Stimulated activated CD4-positive, alpha-beta T cell treated with anti-CD3 and anti-CD28 coated beads, Interleukin-12 subunit alpha, Interleukin-12 subunit beta, amount 100 ng/mL, for 4 hours (primary cell): ENCODE data around the gene ZBTB44.
"Not testable (repeated sequence)": the region's sequence is repeated elsewhere in the genome, so short reads cannot be mapped to it uniquely, and the experiment has no call there.

ENCODE experiments used
- DNase-seq: peaks from one replicate; pipeline ENCODE4 v3.0.0-alpha.2; 2020

The ZBTB44 gene

DNA sequence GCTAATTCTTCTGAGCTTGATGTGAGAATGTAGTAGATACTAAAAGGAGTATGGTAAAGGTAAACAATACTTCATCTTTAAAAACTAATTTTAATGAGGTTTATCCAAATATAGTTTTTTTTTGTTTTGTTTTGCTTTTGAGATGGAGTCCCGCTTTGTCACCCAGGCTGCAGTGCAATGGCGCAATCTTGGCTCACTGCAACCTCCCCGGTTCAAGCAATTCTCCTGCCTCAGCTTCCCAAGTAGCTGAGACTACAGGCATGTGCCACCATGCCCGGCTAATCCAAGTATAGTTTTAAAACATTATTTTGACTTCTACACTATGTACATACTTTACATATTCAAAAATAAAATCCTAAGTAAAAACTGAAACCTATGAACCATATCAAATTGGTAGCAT, 4.1 kb downstream of the ZBTB44 start:
- DNase-seq: no peak

DNA sequence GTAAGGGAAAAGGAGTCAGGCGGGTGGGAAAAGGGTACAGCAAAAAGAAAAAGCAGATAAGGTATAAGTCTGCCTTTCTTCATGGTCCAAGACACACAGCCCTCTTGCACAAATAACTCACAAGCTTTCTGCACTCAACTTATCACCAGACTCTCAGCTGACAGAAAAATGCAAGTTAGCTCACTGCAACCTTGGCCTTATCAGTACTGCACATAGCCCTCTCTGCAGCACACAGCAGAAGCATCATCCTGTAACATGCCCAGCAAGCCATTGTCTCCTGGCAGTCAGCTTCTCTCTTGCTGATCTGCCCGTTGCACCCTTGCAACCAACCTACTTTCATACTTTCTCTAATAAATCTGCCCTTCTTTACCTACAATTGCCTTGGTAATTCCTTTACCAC, 5.8 kb downstream of the ZBTB44 start:
- DNase-seq: no peak

DNA sequence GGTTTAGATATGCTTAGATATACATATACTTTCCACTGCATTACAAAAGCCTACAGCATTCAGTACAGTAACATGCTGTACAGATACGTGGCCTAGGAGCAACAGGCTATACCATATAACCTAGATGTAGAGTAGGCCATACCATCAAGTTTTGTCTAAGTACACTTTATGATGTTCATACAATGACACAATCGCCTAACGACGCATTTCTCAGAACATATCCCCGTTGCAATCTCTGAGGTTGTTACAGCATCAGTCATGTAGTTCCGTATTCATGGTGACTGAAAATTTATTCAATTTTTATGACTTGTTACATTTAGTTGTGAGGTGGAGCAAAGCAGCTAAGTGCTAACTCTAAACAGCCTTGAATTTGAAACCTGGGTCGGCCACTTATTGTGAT, 6.7 kb downstream of the ZBTB44 start:
- DNase-seq: no peak

DNA sequence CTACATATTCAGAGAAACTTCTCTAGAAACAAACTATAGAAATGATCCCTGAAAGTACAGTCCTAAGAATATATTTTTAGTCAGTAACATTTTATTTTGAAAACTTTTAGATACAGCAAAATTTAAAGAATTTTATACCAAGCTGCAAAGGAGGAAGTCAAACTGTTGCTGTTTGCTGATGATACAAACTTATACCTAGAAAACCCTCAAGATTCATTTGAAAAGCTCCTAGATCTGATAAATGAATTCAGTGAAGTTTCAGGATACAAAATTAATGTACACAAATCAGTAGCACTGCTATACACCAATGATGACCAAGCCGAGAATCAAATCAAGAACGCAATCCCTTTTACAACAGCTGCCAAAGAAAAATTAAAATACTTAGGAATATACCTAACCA, 10.1 kb downstream of the ZBTB44 start:
- DNase-seq: no peak

DNA sequence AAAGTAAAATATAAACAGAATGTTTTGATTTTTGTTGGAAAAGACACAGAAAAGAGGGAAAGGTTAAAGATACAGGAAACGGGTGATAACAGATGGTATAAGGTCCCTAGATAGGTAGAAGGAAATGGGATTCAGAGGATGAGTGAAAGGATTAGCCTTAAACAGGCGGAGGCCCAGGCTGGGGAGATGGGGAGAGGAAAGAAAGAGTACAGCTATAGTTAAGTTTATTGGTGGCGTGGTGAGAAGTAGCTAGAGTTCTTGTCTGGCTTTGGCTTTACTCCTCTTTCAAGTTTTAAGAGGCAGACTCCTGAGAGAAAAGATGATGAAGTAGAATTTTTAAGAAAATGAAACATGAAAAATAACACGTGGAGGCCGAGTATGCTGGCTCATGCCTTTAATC, 13.7 kb downstream of the ZBTB44 start:
- no peak for DNase-seq

DNA sequence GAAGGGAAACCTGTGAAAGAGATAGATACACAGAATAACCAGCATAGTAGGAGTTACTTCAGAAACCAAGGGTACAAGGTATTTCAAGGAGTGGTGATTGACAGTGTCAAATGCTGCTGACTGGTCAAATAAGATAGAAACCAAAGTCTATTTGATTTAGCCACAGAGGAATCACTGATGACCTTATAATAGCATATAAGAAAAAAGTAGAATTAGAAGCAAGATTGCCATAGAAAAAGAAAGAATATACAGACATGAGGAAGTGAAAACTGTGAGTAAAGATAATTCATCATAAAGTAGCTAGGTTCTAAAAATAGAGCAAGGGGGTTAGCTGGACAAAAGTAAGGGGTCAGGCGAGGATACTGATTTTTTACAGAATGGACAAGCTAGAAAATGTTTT, 14.2 kb downstream of the ZBTB44 start:
- no peak for DNase-seq

DNA sequence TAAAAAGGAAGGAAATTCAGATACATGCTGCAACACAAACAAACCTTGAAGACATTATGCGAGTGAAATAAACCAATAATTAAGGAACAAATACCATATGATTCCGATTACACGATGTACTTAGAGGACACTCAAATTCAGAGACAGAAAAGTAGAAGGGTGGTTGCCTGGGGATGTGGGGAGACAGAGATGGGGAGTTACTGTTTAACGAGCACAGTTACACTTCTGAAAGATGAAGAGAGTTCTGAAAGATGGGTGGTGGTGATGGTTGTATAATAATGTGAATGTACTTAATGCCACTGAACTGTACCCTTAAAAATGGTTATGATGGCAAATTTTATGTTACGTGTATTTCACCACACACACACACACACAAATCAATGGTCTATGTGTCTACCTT, 14.7 kb downstream of the ZBTB44 start:
- no peak for DNase-seq

DNA sequence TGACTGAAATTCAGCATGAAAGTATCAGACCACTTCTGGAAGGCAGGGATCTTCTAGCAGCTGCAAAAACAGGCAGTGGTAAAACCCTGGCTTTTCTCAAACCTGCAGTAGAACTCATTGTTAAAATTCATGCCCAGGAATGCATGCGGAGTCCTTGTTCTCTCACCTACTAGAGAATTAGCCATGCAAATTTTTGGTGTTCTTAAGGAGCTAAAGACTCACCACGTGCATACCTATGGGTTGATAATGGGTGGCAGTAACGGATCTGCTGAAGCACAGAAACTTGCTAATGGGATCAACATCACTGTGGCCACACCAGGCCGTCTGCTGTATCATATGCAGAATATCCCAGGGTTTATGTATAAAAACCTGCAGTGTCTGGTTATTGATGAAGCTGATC, 19.1 kb downstream of the ZBTB44 start:
- no peak for DNase-seq

DNA sequence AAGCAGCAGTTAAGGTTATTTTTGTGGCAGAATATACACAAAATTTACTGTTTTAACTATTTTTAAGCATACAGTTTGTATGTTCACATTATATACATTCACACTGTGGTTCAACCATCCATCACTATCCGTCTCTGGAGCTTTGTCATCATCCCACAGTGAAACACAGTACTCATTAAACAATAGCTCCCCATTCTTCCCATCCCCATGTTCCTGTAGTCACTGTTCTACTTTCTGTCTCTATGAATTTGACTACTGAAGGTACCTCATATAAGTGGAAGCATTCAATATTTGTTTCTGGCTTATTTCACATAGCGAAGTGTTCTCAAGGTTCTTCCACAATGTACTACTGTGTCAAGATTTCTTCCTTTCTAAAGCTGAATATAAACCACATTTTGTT, 32.6 kb downstream of the ZBTB44 start:
- no peak for DNase-seq

DNA sequence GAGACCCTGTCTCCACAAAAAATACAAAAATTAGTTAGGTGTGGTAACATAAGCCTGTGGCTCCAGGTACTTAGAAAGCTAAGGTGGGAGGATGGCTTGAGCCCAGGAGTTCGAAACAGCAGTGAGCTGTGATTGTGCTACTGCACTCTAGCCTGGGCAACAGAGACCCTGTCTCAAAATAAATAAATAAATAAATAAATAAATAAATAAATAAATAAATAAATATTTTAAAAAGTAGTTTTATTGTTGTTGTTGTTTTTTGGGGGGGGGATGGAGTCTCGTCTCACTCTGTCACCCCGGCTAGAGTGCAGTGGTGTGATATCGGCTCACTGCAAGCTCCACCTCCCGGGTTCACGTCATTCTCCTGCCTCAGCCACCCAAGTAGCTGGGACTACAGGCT, 33.4 kb downstream of the ZBTB44 start:
- not testable (repeated sequence) for DNase-seq

DNA sequence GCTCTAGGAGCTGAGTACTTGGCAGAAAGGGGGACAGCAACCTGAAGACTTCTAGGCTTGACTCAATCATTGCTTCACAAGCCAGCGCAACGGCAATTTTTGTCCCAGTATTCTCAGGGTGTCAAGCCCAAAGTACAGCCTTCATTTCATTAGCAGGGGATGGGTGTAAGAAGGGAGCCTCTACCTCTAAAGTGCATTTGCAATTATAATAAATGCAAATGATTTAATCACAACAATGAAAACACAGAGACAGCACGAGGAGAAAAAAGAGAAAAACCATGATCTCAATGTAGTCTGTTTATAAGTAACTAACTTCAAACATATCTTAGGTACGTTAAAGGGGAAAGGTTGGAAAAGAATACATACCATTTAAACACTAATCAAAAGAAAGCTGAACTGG, 34.7 kb downstream of the ZBTB44 start:
- no peak for DNase-seq

DNA sequence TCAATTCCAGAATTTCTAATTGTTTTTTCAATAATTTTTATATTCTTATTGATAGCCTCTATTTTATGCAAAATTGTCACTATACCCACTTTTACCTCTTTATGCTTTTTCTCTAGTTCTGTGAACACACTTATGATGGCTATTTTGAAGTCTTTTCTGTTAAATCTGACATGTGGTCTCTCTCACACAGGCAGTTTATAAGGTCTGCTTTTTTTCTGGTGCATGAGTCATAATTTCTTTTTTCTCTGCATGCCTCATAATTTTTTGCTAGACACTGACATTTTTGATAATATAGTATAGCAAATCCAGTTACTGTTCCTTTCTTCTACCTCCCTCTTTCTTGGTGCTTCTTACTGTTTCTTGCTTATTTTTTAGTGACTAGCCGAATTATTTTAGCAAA, 36.0 kb downstream of the ZBTB44 start:
- no peak for DNase-seq

DNA sequence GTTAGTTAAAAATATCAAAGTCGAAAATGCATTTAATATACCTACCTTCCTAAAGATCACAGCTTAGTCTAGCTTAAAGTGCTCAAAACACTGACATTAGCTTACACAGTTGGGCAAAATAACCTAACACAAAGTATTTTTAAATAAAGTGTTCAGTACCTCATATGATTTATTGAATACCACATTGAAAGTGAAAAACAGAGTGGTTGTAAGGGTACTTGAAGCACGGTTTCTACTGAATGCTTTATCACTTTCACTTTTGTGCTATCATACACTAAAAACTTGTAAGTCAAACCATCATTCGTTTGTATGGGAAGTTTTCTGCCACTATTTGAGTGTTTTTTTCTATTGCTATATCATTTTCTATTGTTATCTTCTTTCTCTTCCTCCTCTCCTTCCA, 36.6 kb downstream of the ZBTB44 start:
- DNase-seq: no peak

DNA sequence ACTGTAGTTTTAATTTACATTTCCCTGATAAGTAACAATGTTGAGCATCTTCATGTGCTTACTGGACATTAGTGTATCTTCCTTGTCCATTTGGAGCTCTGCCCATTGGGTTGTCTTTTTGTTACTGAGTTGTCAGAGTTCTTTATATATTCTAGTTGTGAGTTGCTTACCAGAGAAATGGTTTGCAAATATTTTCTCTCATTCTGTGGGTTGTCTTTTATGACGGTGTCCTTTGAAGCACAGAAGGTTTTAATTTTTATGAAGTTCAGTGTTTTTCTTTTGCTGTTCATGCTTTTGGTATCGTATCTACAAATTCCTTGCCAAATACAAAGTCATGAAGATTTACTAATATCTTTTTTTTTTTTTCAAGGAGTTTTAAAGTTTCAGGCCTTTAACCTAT, 42.4 kb downstream of the ZBTB44 start:
- no peak for DNase-seq

DNA sequence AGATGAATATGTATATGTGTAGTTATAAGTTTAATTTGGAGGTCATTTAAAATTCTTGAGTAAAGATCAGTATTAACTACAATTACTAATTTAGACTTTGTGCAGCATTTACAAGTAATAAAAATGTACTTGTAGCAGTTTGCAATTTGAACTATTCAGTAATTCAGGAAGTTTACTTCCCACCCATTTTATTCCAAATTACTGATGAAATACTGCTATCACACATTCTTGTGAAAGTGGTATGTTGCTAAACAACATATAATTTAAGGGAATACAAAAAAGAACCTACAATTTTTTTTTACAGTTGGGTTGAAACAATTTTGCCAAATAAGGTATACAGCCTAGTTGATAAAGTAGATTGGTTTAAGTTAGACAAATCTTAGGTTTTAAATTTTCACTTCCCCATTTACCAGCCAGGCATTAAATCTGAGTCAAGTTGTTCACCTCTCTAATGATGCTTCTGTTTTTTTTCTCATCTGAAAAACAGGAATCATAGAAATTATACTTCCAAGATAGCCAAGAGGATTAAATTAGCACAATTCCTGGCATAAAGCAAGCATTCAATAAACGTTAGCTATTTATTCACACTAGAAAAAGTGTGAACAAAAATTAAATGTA, 45.3 kb downstream of the ZBTB44 start:
- no peak for DNase-seq

DNA sequence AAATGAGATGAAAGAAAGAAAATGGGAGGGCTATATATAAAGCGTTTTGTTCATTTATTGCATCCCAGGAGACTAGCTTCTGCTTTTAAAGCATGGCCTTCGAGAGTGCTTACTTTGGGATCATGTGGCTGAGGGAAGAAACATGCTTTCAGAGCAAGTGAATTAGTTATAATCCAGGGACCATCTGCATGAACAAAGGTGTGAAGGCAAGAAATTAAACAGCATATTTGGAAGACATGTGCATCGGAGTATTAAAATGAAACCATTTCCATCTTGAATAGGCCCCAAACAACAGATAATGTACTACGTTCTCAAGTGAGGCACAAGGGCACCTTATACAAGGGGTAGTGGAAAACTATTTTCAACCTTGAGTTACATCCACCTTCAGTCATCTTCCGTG, 51.4 kb downstream of the ZBTB44 start:
- DNase-seq: no peak

DNA sequence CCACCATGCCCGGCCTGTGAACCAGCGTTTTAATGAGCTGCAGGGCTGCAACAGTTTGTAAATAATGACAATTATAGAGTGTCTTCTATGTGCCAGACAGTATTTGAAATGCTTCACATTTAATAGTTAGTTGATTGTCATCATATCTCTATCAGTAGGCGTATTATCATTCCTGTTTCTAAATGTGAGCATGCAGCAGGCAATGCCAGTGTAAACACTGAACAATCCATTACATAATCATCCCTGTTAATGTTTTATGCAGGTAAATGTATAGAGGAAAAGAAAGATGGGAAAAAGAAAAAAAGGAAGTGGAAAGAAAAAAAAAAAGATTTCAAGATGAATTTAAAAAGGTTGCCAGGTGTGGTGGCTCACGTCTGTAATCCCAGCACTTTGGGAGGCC, 52.3 kb downstream of the ZBTB44 start:
- DNase-seq: no peak

DNA sequence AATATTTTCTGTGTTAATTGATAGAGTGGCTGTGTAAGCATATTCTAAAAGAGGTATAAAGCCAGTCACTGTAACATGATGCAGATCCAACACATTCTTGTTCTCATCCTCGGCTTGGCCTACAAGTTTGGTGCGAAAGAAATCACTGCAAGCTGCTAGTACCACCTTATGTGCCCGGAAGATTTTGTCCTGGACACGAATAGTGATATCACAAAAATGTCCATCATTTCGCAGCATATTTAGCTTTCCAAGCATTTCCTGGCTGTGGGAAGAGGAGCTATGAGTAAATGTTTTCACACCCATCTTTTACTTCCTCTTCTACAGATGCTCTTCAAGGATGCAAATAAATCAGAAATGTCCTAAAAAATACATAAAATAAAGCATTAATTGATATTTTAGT, 53.1 kb downstream of the ZBTB44 start:
- no peak for DNase-seq

DNA sequence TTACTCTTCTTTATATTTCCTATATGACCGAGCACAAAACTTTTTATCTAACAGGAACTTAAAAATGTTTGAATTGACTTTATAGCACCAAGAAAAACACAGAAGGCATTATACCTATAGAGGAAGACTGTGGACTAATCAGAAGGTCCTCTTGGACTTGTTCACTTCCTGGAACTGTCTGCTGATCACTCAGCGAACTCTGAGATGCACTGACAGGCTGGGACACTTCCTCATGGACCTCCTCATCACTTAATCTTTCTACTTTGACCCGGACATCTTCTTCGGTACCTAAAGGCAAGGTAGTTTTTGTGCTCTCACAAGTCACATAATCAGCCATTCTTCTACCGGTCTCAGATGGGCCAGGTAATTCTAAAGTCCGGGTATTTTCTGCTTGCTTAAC, 54.0 kb downstream of the ZBTB44 start:
- DNase-seq: no peak

DNA sequence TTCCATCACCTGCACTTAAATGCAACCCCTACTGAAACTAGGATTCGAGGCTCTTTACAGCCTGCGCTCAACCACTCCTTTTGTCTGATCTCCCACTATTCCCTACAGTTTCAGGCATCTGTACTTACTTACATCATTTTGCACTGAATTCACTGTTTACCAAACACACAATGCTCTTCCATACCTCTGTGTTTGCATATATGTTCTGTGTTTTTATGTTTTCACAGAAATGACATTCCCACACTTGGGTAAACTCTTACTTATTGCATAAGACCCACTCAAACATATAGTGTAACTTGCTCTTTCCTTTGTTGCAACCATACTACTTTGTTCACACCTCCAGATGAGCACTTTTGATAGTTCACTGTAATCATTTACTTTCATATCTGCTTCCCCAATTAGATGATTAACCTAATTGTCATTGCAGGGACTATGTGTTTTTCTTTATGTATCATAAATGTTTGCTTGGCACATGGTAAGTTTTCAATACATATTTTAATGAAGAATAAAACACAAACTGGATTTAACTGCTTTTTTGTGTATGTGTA, 54.6 kb downstream of the ZBTB44 start:
- no peak for DNase-seq

DNA sequence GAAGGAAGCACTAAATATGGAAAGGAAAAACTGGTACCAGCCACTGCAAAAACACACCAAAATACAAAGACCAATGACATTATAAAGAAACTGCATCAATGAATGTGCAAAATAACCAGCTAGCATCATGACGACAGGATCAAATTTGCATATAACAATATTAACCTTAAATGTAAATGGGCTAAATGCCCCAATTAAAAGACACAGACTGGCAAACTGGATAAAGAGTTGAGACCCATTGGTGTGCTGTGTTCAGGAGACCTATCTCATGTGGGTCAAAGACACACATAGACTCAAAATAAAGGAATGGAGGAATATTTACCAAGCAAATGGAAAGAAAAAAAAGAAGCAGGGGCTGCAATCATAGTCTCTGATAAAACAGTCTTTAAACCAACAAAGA, 63.0 kb downstream of the ZBTB44 start:
- DNase-seq: not testable (repeated sequence)

DNA sequence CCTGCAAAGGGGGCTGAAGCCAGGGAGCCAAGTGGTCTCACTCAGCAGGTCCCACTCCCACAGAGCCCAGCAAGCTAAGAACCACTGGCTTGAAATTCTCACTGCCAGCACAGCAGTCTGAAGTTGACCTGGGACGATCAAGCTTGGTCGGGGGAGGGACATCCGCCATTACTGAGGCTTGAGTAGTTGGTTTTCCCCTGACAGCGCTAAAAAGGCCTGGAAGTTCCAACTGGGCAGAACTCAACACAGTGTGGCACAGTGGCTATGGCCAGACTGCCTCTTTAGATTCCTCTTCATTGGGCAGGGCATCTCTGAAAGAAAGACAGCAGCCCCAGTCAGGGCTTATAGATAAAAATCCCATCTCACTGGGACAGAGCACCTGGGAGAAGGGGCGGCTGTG, 64.8 kb downstream of the ZBTB44 start:
- DNase-seq: not testable (repeated sequence)

DNA sequence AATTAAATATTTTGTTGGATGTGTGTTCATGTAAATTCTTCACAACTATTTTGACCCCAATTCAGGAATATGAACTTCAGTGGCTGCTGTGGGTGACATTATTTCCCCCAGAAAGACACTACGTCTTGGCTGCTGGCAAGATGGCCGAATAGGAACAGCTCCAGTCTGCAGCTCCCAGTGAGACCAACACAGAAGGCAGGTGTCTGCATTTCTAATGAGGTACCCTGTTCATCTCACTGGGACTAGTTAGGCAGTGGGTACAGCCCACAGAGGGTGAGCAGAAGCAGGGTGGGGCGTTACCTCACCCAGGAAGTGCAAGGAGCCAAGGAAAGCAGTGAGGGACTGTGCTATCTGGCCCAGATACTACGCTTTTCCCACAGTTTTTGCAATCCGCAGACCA, 65.3 kb downstream of the ZBTB44 start:
- DNase-seq: no peak

DNA sequence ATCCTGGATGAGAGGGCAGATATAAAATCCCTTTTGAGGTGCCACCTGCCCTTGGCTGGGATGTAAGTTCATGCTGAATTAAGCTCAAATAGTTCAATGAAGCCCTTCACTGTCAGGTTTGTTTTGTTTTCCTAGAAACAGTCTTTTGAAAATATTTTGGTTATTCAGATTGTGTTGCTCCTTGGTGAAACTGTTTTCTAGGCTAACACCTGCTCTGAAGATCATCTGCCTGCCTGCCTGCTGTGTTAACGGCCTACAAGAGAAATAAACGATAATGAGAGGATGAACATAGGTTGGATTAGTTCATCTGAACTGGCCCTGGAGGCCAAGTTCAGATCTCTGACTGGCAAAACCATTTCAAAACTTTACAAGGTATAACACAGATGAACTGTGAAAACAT, 67.4 kb downstream of the ZBTB44 start:
- DNase-seq: no peak

DNA sequence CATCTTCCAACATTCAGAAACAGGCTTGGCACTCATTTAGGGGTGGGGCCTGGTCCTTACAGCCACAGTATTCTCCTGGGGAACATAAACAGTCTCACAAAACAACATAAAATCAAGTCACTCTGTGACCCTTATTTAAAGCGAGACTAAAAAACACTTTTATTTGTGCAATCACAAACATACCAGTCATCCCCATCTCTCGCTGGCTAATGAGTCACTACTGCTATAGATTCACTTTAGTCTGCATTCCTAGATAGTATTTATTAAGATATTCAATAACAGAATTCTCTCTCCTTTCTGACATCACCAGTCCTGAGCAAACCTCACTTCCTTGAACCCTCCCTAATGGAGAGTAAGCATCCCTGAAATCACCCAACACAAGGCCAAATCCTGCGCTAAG, 68.0 kb downstream of the ZBTB44 start:
- DNase-seq: no peak

DNA sequence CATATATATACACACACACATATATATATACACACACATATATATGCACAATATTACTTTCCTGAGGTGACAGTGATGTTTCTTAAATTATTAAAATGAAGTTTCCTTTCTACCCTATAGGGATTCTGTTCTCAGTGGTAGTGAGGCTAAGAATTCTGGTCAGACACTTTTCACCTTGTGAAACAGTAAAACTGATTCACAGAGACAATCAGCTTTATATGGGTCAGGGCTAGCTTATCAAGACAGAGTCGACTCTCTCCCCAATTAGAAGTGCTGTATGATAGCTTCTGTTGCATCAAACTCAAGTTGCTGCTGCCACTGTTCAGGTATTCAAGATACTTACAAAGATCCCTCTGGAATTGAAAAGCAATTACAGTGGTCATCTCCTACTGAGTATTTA, 68.4 kb downstream of the ZBTB44 start:
- DNase-seq: no peak
